LNCaP clone FGC (cell line): ENCODE results near the gene QRSL1.

Experiments used
- DNase-seq: peaks from one replicate; pipeline ENCODE4 v3.0.0-alpha.2; 2011; ENCODE audit warnings: low read depth
- H3K4me3 ChIP-seq: 2 replicates; pipeline ENCODE4 v1.5.1; 2011; ENCODE audit warnings: mild to moderate bottlenecking, low read depth, low read length, control low read depth
- TF ChIP-seq, protein P1 (sequence below): IDR thresholded peaks from 2 replicates; pipeline ENCODE4 v1.5.1; 2012; ENCODE audit warnings: mild to moderate bottlenecking; ENCODE audit not compliant: control insufficient read depth, insufficient read depth; ENCODE audit errors: extremely low read depth

QRSL1 gene

DNA sequence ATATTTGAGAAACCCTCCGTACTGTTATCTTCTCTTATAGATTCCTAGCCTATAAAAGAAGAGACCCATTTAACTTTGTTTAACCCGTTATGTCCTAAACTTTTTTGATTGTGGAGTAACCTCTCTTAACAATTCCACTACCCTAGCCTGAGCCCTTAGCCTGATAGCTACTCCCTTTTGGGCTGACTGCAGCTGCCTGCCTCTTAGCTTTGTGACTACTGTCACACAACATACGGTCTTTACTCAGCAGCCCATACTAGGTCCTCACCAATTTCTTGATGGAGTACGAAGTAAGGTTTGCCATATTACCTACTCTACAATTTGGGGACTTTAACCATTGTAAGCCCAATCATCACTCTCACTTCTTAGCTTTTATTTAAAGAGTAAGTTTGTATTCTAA is 72.7 kb downstream of the QRSL1 start:
- no peak for DNase-seq
- TF ChIP-seq, protein P1, sequence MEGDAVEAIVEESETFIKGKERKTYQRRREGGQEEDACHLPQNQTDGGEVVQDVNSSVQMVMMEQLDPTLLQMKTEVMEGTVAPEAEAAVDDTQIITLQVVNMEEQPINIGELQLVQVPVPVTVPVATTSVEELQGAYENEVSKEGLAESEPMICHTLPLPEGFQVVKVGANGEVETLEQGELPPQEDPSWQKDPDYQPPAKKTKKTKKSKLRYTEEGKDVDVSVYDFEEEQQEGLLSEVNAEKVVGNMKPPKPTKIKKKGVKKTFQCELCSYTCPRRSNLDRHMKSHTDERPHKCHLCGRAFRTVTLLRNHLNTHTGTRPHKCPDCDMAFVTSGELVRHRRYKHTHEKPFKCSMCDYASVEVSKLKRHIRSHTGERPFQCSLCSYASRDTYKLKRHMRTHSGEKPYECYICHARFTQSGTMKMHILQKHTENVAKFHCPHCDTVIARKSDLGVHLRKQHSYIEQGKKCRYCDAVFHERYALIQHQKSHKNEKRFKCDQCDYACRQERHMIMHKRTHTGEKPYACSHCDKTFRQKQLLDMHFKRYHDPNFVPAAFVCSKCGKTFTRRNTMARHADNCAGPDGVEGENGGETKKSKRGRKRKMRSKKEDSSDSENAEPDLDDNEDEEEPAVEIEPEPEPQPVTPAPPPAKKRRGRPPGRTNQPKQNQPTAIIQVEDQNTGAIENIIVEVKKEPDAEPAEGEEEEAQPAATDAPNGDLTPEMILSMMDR: no peak
- no peak overlapping the region for H3K4me3 ChIP-seq

- DNase-seq: no peak
- no peak overlapping the region for H3K4me3 ChIP-seq
- TF ChIP-seq, protein P1: no peak
Observed at GRCh38 chr6:106702451-106703110, 73.2 kb downstream of the QRSL1 start.

- no peak overlapping the region for H3K4me3 ChIP-seq
- DNase-seq: no peak
- TF ChIP-seq, protein P1: no peak
Observed at GRCh38 chr6:106704327-106704726, 74.9 kb downstream of the QRSL1 start.

DNA sequence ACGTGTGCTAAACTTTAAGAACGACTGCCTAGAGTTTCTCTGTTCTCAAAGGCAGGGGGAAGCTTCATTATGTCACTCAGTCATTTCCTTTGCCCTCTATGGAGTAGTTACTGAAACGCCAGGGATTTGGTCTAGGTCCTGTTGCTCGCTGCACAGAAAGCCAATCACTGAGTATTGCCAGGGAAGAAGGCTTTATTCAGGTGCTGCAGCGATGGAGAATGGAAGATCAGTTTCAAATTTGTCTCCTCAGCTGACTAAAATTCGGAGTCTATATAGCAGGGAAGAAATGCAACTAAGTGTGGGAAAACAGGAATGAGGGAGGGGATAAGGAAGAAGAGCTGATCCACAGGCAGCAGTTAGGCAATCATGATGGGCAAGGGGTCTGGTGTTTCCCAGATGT is 75.8 kb downstream of the QRSL1 start:
- H3K4me3 ChIP-seq: no peak overlapping the region
- TF ChIP-seq, protein P1: no peak
- DNase-seq: no peak

DNA sequence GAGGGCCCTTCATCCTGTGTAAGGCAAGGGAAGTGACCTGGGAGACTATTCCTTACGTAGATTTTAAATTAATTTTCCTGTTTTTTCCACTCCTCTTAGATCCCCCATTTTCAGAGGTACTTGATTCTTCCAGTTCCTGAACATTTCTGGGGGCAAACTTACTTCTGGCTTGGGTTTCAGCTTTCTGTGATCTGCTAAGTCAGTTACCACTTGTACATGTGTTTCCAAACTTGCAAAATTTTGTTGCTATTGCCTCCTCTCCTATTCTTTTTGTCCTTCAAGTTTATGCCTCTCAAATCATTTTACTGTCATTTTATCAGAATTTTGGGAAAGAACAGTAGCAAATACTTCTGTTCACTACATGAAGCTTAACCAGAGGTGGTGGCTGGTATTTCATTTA is 81.2 kb downstream of the QRSL1 start:
- TF ChIP-seq, protein P1: no peak
- no peak overlapping the region for H3K4me3 ChIP-seq
- DNase-seq: no peak

GRCh38 chr6:106714281-106714680 is 84.9 kb downstream of the QRSL1 start:
- no peak overlapping the region for H3K4me3 ChIP-seq
- TF ChIP-seq, protein P1: no peak

GRCh38 chr6:106715922-106716321 is 86.5 kb downstream of the QRSL1 start:
- DNase-seq: no peak
- H3K4me3 ChIP-seq: no peak overlapping the region
- TF ChIP-seq, protein P1: no peak

More at GRCh38 chr6:106714281-106714680, 84.9 kb downstream of the QRSL1 start:
- DNase-seq: no peak
